GM10266 (cell line): ENCODE measurements around the gene POU2F1.

Experiments used
- DNase-seq: peaks from one replicate; pipeline ENCODE4 v3.0.0; 2012; ENCODE audit errors: extremely low spot score
- TF ChIP-seq, protein P1 (sequence below): IDR thresholded peaks from 2 replicates; pipeline ENCODE4 v1.5.1; 2012; ENCODE audit warnings: mild to moderate bottlenecking, low read depth; ENCODE audit not compliant: control insufficient read depth, insufficient read depth; ENCODE audit errors: missing control alignments

POU2F1 gene

GRCh38 chr1:167365360-167365759 lies 144.7 kb downstream of the POU2F1 start:
- TF ChIP-seq, protein P1, sequence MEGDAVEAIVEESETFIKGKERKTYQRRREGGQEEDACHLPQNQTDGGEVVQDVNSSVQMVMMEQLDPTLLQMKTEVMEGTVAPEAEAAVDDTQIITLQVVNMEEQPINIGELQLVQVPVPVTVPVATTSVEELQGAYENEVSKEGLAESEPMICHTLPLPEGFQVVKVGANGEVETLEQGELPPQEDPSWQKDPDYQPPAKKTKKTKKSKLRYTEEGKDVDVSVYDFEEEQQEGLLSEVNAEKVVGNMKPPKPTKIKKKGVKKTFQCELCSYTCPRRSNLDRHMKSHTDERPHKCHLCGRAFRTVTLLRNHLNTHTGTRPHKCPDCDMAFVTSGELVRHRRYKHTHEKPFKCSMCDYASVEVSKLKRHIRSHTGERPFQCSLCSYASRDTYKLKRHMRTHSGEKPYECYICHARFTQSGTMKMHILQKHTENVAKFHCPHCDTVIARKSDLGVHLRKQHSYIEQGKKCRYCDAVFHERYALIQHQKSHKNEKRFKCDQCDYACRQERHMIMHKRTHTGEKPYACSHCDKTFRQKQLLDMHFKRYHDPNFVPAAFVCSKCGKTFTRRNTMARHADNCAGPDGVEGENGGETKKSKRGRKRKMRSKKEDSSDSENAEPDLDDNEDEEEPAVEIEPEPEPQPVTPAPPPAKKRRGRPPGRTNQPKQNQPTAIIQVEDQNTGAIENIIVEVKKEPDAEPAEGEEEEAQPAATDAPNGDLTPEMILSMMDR, result no peak
- DNase-seq, result no peak

GRCh38 chr1:167367705-167368104 lies 147.0 kb downstream of the POU2F1 start:
- DNase-seq, result no peak
- TF ChIP-seq, protein P1, result no peak

DNA sequence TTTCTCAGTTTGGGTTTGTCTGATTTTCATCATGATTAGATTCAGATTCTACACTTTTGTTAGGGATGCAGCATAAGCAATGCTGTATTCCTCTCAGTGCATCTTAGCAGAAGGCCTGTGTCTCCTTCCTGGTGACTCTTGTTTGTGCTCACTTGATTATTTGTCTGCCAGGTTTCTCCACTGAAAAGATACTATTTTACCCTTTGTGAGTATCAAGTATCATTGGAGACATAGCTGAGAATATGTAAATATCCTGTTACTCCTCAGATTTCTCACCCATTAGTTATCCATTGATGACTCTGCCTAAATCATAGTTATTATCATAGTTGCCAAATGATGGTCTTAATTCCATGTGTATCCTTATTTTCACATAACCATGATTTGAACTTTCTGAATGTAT lies 148.5 kb downstream of the POU2F1 start:
- DNase-seq, result no peak
- TF ChIP-seq, protein P1, result no peak

DNA sequence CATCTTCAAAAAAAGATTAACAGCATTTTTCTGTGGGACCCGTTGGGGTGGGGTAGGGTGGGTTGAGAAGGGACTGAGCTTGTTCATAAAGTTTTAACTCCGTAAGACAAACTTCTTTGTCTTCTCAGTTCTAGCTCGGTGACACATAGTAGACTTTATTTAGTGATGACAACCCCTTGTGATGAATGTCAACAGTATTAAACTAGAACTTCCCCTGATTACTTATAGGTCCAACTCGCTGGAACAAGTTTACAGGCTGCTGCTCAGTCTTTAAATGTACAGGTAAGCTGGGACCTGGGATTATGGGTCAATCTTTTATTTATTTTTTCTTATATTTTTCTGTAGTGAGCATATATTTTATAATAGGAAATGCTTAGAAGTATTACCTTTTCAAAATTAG lies 149.2 kb downstream of the POU2F1 start:
- DNase-seq, result no peak
- TF ChIP-seq, protein P1, result no peak

GRCh38 chr1:167371030-167371429 lies 150.3 kb downstream of the POU2F1 start:
- no peak for DNase-seq
- TF ChIP-seq, protein P1, result no peak

GRCh38 chr1:167373398-167373797 lies 152.7 kb downstream of the POU2F1 start:
- no peak for DNase-seq
- TF ChIP-seq, protein P1, result no peak

DNA sequence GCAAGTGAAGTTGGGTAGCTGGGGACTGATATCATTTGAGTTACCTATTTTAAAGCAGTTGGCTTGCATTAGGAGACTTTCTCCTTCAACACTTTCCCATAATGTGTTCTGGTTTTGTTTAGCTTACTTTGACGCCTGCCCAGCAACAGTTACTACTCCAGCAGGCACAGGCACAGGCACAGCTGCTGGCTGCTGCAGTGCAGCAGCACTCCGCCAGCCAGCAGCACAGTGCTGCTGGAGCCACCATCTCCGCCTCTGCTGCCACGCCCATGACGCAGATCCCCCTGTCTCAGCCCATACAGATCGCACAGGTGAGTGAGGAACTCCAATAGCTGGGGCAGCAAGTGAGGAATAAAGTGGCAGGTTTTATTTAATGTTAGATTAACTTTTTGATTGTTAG lies 153.3 kb downstream of the POU2F1 start:
- TF ChIP-seq, protein P1, result no peak
- no peak for DNase-seq
